Body of pancreas (tissue), 4 donors: ENCODE data around the gene SLC36A2.

Source experiments
- POLR2A ChIP-seq, 3 donors: fragments of 450-650 bp; IDR thresholded peaks; one replicate each; pipeline ENCODE4 v1.6.1; 2016; ENCODE audit warnings: antibody characterized with exemption in 3 of 3, mild to moderate bottlenecking in 2 of 3
- TF ChIP-seq, protein P1 (sequence below), 7 experiments: fragments of 450-650 bp in 4 of 7; fragments of 200-600 bp in 3 of 7; sonication (generic) in 3 of 7; IDR thresholded peaks; one replicate each; pipeline ENCODE4 v1.5.1; 2016 to 2019; ENCODE audit warnings: antibody characterized with exemption in 7 of 7

DNA sequence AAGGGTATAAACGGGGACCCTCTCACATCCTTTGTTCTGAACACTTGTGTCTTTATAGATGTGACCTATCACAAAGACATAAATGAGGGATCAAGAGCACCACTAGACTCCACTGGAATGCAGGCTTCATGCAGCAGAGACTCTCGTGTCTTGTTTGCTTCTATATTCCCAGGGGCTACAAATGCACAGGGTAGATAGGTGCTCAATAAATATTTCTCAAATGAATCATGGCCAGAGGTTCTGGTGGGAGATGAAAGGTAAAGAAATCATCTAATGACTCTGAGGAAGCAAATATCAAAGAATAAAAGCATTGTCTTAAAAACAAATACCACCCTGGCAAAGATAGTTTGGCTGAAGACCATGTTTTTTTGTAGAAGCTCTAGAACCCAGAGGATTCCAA lies 50.4 kb downstream of the SLC36A2 start:
- TF ChIP-seq, protein P1, sequence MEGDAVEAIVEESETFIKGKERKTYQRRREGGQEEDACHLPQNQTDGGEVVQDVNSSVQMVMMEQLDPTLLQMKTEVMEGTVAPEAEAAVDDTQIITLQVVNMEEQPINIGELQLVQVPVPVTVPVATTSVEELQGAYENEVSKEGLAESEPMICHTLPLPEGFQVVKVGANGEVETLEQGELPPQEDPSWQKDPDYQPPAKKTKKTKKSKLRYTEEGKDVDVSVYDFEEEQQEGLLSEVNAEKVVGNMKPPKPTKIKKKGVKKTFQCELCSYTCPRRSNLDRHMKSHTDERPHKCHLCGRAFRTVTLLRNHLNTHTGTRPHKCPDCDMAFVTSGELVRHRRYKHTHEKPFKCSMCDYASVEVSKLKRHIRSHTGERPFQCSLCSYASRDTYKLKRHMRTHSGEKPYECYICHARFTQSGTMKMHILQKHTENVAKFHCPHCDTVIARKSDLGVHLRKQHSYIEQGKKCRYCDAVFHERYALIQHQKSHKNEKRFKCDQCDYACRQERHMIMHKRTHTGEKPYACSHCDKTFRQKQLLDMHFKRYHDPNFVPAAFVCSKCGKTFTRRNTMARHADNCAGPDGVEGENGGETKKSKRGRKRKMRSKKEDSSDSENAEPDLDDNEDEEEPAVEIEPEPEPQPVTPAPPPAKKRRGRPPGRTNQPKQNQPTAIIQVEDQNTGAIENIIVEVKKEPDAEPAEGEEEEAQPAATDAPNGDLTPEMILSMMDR (IDR thresholded peaks at IDR 0.05) = no peak
- TF ChIP-seq POLR2A (IDR thresholded peaks at IDR 0.05) = no peak
